GM23248 (cell line): ENCODE results near the gene RBMX.
"Not testable (repeated sequence)": the region's sequence is repeated elsewhere in the genome, so short reads cannot be mapped to it uniquely, and the experiment has no call there.

ENCODE experiments used
- EZH2 ChIP-seq: fragments of 200-600 bp; sonication (generic); IDR thresholded peaks from 2 replicates; pipeline ENCODE4 v1.6.1; 2018; ENCODE audit warnings: antibody characterized with exemption, mild to moderate bottlenecking; ENCODE audit not compliant: insufficient read depth, poor library complexity, severe bottlenecking
- EZH2phosphoT487 ChIP-seq: fragments of 200-600 bp; sonication (generic); IDR thresholded peaks from 2 replicates; pipeline ENCODE4 v1.6.1; 2018; ENCODE audit warnings: antibody characterized with exemption, moderate library complexity, mild to moderate bottlenecking, low read depth; ENCODE audit not compliant: insufficient read depth

GRCh38 chrX:136890596-136890995 lies 10.1 kb upstream of the RBMX start:
- not testable (repeated sequence) for TF ChIP-seq EZH2, EZH2phosphoT487
